HCT116 (cell line): ENCODE results near the gene CAT. TPM values are rescaled to one million over a fixed set of nuclear protein-coding genes. Genes with fewer than 3 reads are reported as not detected.

ENCODE experiments used
- ATAC-seq: fragments of 200-7000 bp; cut with Tn5 transposase; 2 replicates; pipeline ENCODE4 v1.9.1; 2020; ENCODE audit warnings: mild to moderate bottlenecking, moderate library complexity
- BruUV-seq: library from RNA; stranded (reverse); fragments of 400-500 nt; replicated peaks from 2 replicates; lab custom pipeline; 2021; lab: Mats Ljungman, UMichigan
- CTCF ChIA-PET: fragments of 300-600 bp; sonication (Branson Sonifier 250); formaldehyde crosslinking; loops from one replicate; lab custom pipeline; 2021; ENCODE audit warnings: antibody characterized with exemption; lab: Charles Lee
- POLR2A ChIA-PET: fragments of 300-600, 350-600 bp; sonication (Branson Sonifier 250); formaldehyde crosslinking; loops from one replicate; lab custom pipeline; 2021; ENCODE audit warnings: antibody characterized with exemption; lab: Charles Lee
- RAD21 ChIA-PET, 2 experiments: fragments of 300-600 bp; sonication (Branson Sonifier 250); formaldehyde crosslinking; loops; one replicate each; lab custom pipeline; 2023; ENCODE audit warnings: low total read pairs in 2 of 2; ENCODE audit not compliant: uncharacterized antibody in 2 of 2, unreplicated experiment in 2 of 2, low non-redundant PET in 1 of 2; lab: Charles Lee
- DNase-seq: peaks from one replicate; pipeline ENCODE4 v3.0.0-alpha.2; 2010; ENCODE audit warnings: low read depth, low spot score
- H2AFZ ChIP-seq: fragments of 200-600 bp; shearing (Covaris generic), sonication (generic); 2 replicates; pipeline ENCODE4 v1.6.1; 2017; ENCODE audit warnings: low read depth, mixed run types, mixed read lengths, antibody characterized with exemption, low read length; ENCODE audit not compliant: poor library complexity, severe bottlenecking
- H3K27ac ChIP-seq: 2 replicates; pipeline ENCODE4 v1.5.1; 2012; ENCODE audit warnings: low read depth, low read length
- H3K27me3 ChIP-seq: fragments of 200-600 bp; sonication (generic); 2 replicates; pipeline ENCODE4 v1.6.1; 2016; ENCODE audit warnings: mixed run types, low read length, mixed read lengths; ENCODE audit not compliant: insufficient read depth
- H3K36me3 ChIP-seq, 2 experiments: fragments of 200-500 bp in 1 of 2; fragments of 200-600 bp in 1 of 2; sonication (Bioruptor generic) in 1 of 2; sonication (generic) in 1 of 2; 2 replicates each; pipeline versions ENCODE4 v1.5.1 to v1.6.1; 2014 to 2016; ENCODE audit warnings: low read length in 2 of 2, inconsistent platforms in 1 of 2, mixed read lengths in 1 of 2, mixed run types in 1 of 2; ENCODE audit not compliant: insufficient read depth in 2 of 2, control insufficient read depth in 1 of 2
- H3K4me1 ChIP-seq, 2 experiments: fragments of 200-600 bp in 1 of 2; sonication (generic) in 1 of 2; 2 replicates each; pipeline versions ENCODE4 v1.5.1 to v1.6.1; 2012 to 2017; ENCODE audit warnings: low read length in 2 of 2, inconsistent platforms in 1 of 2, mild to moderate bottlenecking in 1 of 2, mixed read lengths in 1 of 2, mixed run types in 1 of 2, moderate library complexity in 1 of 2; ENCODE audit not compliant: insufficient read depth in 2 of 2, control insufficient read depth in 1 of 2
- H3K4me2 ChIP-seq: fragments of 200-600 bp; sonication (generic); 2 replicates; pipeline ENCODE4 v1.6.1; 2017; ENCODE audit warnings: mixed run types, low read length, mixed read lengths
- H3K4me3 ChIP-seq, 2 experiments: fragments of 200-600 bp in 1 of 2; sonication (generic) in 1 of 2; replicated peaks in 1 of 2; 2 replicates each; pipeline ENCODE4 v1.5.1; 2011 to 2016; ENCODE audit warnings: low read length in 2 of 2, control low read depth in 1 of 2, low read depth in 1 of 2, mild to moderate bottlenecking in 1 of 2, mixed read lengths in 1 of 2, mixed run types in 1 of 2
- H3K79me2 ChIP-seq: fragments of 200-600 bp; sonication (generic); 2 replicates; pipeline ENCODE4 v1.6.1; 2017; ENCODE audit warnings: mild to moderate bottlenecking, mixed run types, low read length, moderate library complexity, mixed read lengths; ENCODE audit not compliant: insufficient read depth
- H3K9ac ChIP-seq: fragments of 200-600 bp; sonication (generic); 2 replicates; pipeline ENCODE4 v1.6.1; 2016; ENCODE audit warnings: low read length, mixed read lengths
- H3K9me2 ChIP-seq: fragments of 200-600 bp; sonication (generic), shearing (Covaris generic); 2 replicates; pipeline ENCODE4 v1.6.1; 2017; ENCODE audit warnings: mixed run types, mild to moderate bottlenecking, moderate library complexity; ENCODE audit not compliant: insufficient read depth
- H3K9me3 ChIP-seq, 2 experiments: fragments of 200-500 bp in 1 of 2; fragments of 200-600 bp in 1 of 2; sonication (Bioruptor generic) in 1 of 2; sonication (generic) in 1 of 2; 2 replicates each; pipeline ENCODE4 v1.6.1; 2014 to 2017; ENCODE audit warnings: low read length in 2 of 2, mixed read lengths in 2 of 2, inconsistent platforms in 1 of 2, low read depth in 1 of 2, mild to moderate bottlenecking in 1 of 2, mixed run types in 1 of 2, moderate library complexity in 1 of 2; ENCODE audit not compliant: control insufficient read depth in 1 of 2, insufficient read depth in 1 of 2
- H4K20me1 ChIP-seq: fragments of 200-600 bp; sonication (generic), shearing (Covaris generic); 2 replicates; pipeline ENCODE4 v1.6.1; 2017; ENCODE audit warnings: mixed run types, mild to moderate bottlenecking, moderate library complexity; ENCODE audit not compliant: insufficient read depth
- ATF3 ChIP-seq: IDR thresholded peaks from 2 replicates; pipeline ENCODE4 v1.6.1; 2012
- CEBPB ChIP-seq: IDR thresholded peaks from 2 replicates; pipeline ENCODE4 v1.6.1; 2012; ENCODE audit warnings: low read depth
- CTCF ChIP-seq, 3 experiments: fragments of 200-600 bp in 1 of 3; sonication (generic) in 1 of 3; IDR thresholded peaks in 2 of 3; conservative IDR thresholded peaks in 1 of 3; 2 replicates each; pipeline ENCODE4 v1.5.1; 2012 to 2017; ENCODE audit warnings: low read depth in 2 of 3, low read length in 2 of 3, antibody characterized with exemption in 1 of 3, borderline replicate concordance in 1 of 3, control low read depth in 1 of 3, mild to moderate bottlenecking in 1 of 3, mixed read lengths in 1 of 3, mixed run types in 1 of 3, moderate library complexity in 1 of 3; ENCODE audit not compliant: insufficient read depth in 1 of 3
- ELF1 ChIP-seq: IDR thresholded peaks from 2 replicates; pipeline ENCODE4 v1.6.1; 2012; ENCODE audit warnings: low read depth, borderline replicate concordance
- MAX ChIP-seq: IDR thresholded peaks from 2 replicates; pipeline ENCODE4 v1.6.1; 2012
- POLR2A ChIP-seq: IDR thresholded peaks from 2 replicates; pipeline ENCODE4 v1.7.0; 2011; ENCODE audit warnings: borderline replicate concordance; ENCODE audit not compliant: insufficient read depth, insufficient read length; ENCODE audit errors: extremely low read depth
- RAD21 ChIP-seq: IDR thresholded peaks from 2 replicates; pipeline ENCODE4 v1.6.1; 2012; ENCODE audit warnings: low read depth, mild to moderate bottlenecking
- YY1 ChIP-seq: IDR thresholded peaks from 2 replicates; pipeline ENCODE4 v1.6.1; 2011; ENCODE audit warnings: low read length, low read depth, moderate library complexity, mild to moderate bottlenecking; ENCODE audit not compliant: insufficient replicate concordance; ENCODE audit errors: extremely low read depth
- ZNF274 ChIP-seq: fragments of 200-500 bp; sonication (Bioruptor generic); IDR thresholded peaks from 2 replicates; pipeline ENCODE4 v1.6.1; 2014; ENCODE audit warnings: mild to moderate bottlenecking, low read depth, low read length, inconsistent platforms
- intact Hi-C: fragments of 100-400 bp; cut with micrococcal nuclease; formaldehyde crosslinking; loops from 2 replicates; pipeline ENCODE4 v1.10.0; 2022
- total RNA-seq: library from RNA; stranded (reverse); gene quantifications from one replicate; pipeline ENCODE4 v1.2.1, GENCODE V29; 2021; ENCODE audit not compliant: unreplicated experiment

Gene CAT
- total RNA-seq, 1 experiment from 2014 or later: 50.9 TPM

GRCh38 chr11:34439610-34440198, 970 bp downstream of the CAT start:
- H3K9ac ChIP-seq: peak overlapping the region; percentile 78
- no peaks in the 10 kb centered on the region for H3K9me3 ChIP-seq
- RAD21 ChIA-PET: no interaction called here
- ATAC-seq (no peak), DNase-seq (no peak)
- H3K27me3 ChIP-seq: no peaks in the 10 kb centered on the region
- TF ChIP-seq ATF3: no peak
- TF ChIP-seq CEBPB: no peak
- no peak for TF ChIP-seq YY1
- no peak for TF ChIP-seq POLR2A
- no peak for TF ChIP-seq ELF1
- TF ChIP-seq MAX: no peak
- TF ChIP-seq CTCF (IDR thresholded peaks at IDR 0.05 in 2 of 3, conservative IDR thresholded peaks at IDR 0.05 in 1 of 3; ENCODE audit: borderline replicate concordance in 1 of 3, insufficient read depth in 1 of 3, low read depth in 2 of 3, low read length in 2 of 3): no peak
- TF ChIP-seq ZNF274: no peak
- no peak for TF ChIP-seq RAD21
- BruUV-seq: no TSS peak
- peak overlapping the region; percentile 91 for H3K4me2 ChIP-seq
- CTCF ChIA-PET: no interaction called here
- no peaks in the 10 kb centered on the region for H4K20me1 ChIP-seq
- intact Hi-C loops: no loop called here
- H3K9me2 ChIP-seq: no peaks in the 10 kb centered on the region
- H3K36me3 ChIP-seq: 0 out of 4 replicates have a peak, but pooled peaks cover 0 to 10% of the 10 kb centered on the region in 2 experiments
- no peak overlapping the region for H2AFZ ChIP-seq
- peaks cover 4 to 21% of the 10 kb centered on the region in 2 experiments; a peak in 3 of 4 replicates for H3K4me1 ChIP-seq
- 0 out of 2 replicates have a peak overlapping the region, but pooled peaks have one; percentile 71 for H3K27ac ChIP-seq
- peaks cover 9% of the 10 kb centered on the region for H3K79me2 ChIP-seq
- H3K4me3 ChIP-seq: peak overlapping the region; percentile 83 to 89
- POLR2A ChIA-PET: no interaction called here
